Subcutaneous preadipocyte (primary cell): Measurements from ENCODE around the gene PPP4R3B. TPM values are rescaled to one million over a fixed set of nuclear protein-coding genes. Genes with fewer than 3 reads are reported as not detected.

Experiments
- small RNA-seq: library from RNA; depleted of rRNA; stranded (forward); fragments of <200 nt; gene quantifications from one replicate; pipeline ENCODE3, GENCODE V24; 2012
- total RNA-seq: library from RNA; depleted of rRNA; stranded (reverse); fragments of >200 nt; gene quantifications from 2 replicates; pipeline ENCODE4 v1.2.3, GENCODE V29; 2012

PPP4R3B gene
- 29.0 and 38.9 TPM in 2 replicates for total RNA-seq

GRCh38 chr2:55617175-55618024 is at the start of gene PPP4R3B:
Gene PPP4R3B (minus strand): TSS chr2:55617622. CDS start chr2:55617285, 337 bp downstream.

Small RNAs within 50 kb of the gene (small RNA-seq; reads per million reads assigned to genes)
- gene RF00586 = 0.11 reads per million
- not detected for gene RNU6-634P

Other genes starting within 250 kb of the PPP4R3B start
- 52.2 and 86.6 TPM in 2 replicates for gene CCDC88A, start 197.8 kb downstream of the PPP4R3B start, total RNA-seq
- 21.5 and 26.5 TPM in 2 replicates for gene CFAP36, start 97.9 kb downstream of the PPP4R3B start, total RNA-seq
- gene PNPT1, start 76.2 kb upstream of the PPP4R3B start, total RNA-seq = 26.8 and 34.4 TPM in 2 replicates